Upper lobe of left lung (tissue), 4 donors: ENCODE measurements around the gene ENKUR.

Source experiments
- CTCF ChIP-seq, 6 experiments: fragments of 450-650 bp in 4 of 6; fragments of 200-600 bp in 2 of 6; sonication (generic) in 2 of 6; IDR thresholded peaks; one replicate each; pipeline ENCODE4 v1.5.1; 2016 to 2019; ENCODE audit warnings: antibody characterized with exemption in 6 of 6
- POLR2A ChIP-seq, 4 donors: fragments of 450-650 bp; IDR thresholded peaks; one replicate each; pipeline ENCODE4 v1.5.1; 2016 to 2017; ENCODE audit warnings: antibody characterized with exemption in 4 of 4, mild to moderate bottlenecking in 2 of 4
- POLR2AphosphoS5 ChIP-seq, 2 donors: sonication (generic); formaldehyde crosslinking; IDR thresholded peaks; one replicate each; pipeline ENCODE4 v1.5.1; 2017; ENCODE audit warnings: antibody characterized with exemption in 2 of 2

GRCh38 chr10:24938076-24938475 is 77.9 kb downstream of the ENKUR start:
- no peak for TF ChIP-seq CTCF (IDR thresholded peaks at IDR 0.05)
- TF ChIP-seq POLR2A (IDR thresholded peaks at IDR 0.05), result no peak
- TF ChIP-seq POLR2AphosphoS5 (IDR thresholded peaks at IDR 0.05), result no peak
